Fibroblast of skin of right biceps (primary cell): ENCODE data around the gene LIF.
"Not testable (repeated sequence)": the region's sequence is repeated elsewhere in the genome, so short reads cannot be mapped to it uniquely, and the experiment has no call there.

ENCODE experiments used
- DNase-seq: peaks from one replicate; pipeline ENCODE4 v3.0.0-alpha.2; 2013

LIF gene

GRCh38 chr22:30241576-30242371, 4.8 kb downstream of the LIF start:
- DNase-seq: no peak

- DNase-seq: peak; percentile 55
Measured at GRCh38 chr22:30240541-30241417, 5.8 kb downstream of the LIF start.

- no peak for DNase-seq
Measured at GRCh38 chr22:30239488-30240405, 6.8 kb downstream of the LIF start.

- peak; percentile 68 for DNase-seq
Measured at GRCh38 chr22:30238661-30239487, 7.7 kb downstream of the LIF start.

GRCh38 chr22:30238136-30238535, 8.4 kb downstream of the LIF start:
- no peak for DNase-seq

- DNase-seq: no peak
Measured at GRCh38 chr22:30236875-30237274, 9.7 kb downstream of the LIF start.

GRCh38 chr22:30235687-30236170, 10.8 kb downstream of the LIF start:
- DNase-seq: peak; percentile 94

GRCh38 chr22:30234786-30235470, 11.6 kb downstream of the LIF start:
- DNase-seq: peak; percentile 84

GRCh38 chr22:30234325-30234724, 12.2 kb downstream of the LIF start:
- DNase-seq: not testable (repeated sequence)

GRCh38 chr22:30233582-30233981, 13.0 kb downstream of the LIF start:
- peak; percentile 28 for DNase-seq

- DNase-seq: peak; percentile 77
Measured at GRCh38 chr22:30232716-30233218, 13.8 kb downstream of the LIF start.

GRCh38 chr22:30230787-30231461, 15.6 kb downstream of the LIF start:
- DNase-seq: no peak

GRCh38 chr22:30230330-30230729, 16.2 kb downstream of the LIF start:
- no peak for DNase-seq

- peak; percentile 55 for DNase-seq
Measured at GRCh38 chr22:30228509-30229359, 17.8 kb downstream of the LIF start.

- DNase-seq: no peak
Measured at GRCh38 chr22:30227438-30228228, 18.9 kb downstream of the LIF start.

- DNase-seq: peak; percentile 32
Measured at GRCh38 chr22:30226192-30226832, 20.2 kb downstream of the LIF start.

GRCh38 chr22:30225220-30225927, 21.2 kb downstream of the LIF start:
- no peak for DNase-seq
